Fibroblast of lung (primary cell): Measurements from ENCODE around the gene ACADS. TPM values are rescaled to one million over a fixed set of nuclear protein-coding genes. Genes with fewer than 3 reads are reported as not detected.

ENCODE experiments used
- DNase-seq, 2 donors: peaks; one replicate each; pipeline versions ENCODE4 v3.0.0 to v3.0.0-alpha.2; 2010; ENCODE audit warnings: low read depth in 2 of 2
- H2AFZ ChIP-seq: 2 replicates; pipeline ENCODE4 v1.5.1; 2012; ENCODE audit warnings: low read length, control low read depth, inconsistent platforms
- H3K27ac ChIP-seq: 2 replicates; pipeline ENCODE4 v1.5.1; 2011; ENCODE audit warnings: low read length, control low read depth; ENCODE audit not compliant: insufficient read depth
- H3K27me3 ChIP-seq: 2 replicates; pipeline ENCODE4 v1.5.1; 2011; ENCODE audit warnings: mild to moderate bottlenecking, low read length; ENCODE audit not compliant: control insufficient read depth, insufficient read depth
- H3K36me3 ChIP-seq: 2 replicates; pipeline ENCODE4 v1.5.1; 2011; ENCODE audit warnings: low read length; ENCODE audit not compliant: control insufficient read depth, insufficient read depth
- H3K4me1 ChIP-seq: 2 replicates; pipeline ENCODE4 v1.5.1; 2011; ENCODE audit warnings: low read length; ENCODE audit not compliant: control insufficient read depth, insufficient read depth; ENCODE audit errors: extremely low read depth
- H3K4me2 ChIP-seq: 2 replicates; pipeline ENCODE4 v1.5.1; 2011; ENCODE audit warnings: low read length, control low read depth; ENCODE audit not compliant: insufficient read depth; ENCODE audit errors: extremely low read depth
- H3K4me3 ChIP-seq, 4 experiments: fragments of 200-600 bp in 1 of 4; sonication (generic) in 1 of 4; replicated peaks in 1 of 4; 2 replicates each; pipeline ENCODE4 v1.5.1; 2011 to 2016; ENCODE audit warnings: low read length in 4 of 4, low read depth in 3 of 4, mild to moderate bottlenecking in 3 of 4, control low read depth in 2 of 4, inconsistent platforms in 1 of 4, mixed read lengths in 1 of 4; ENCODE audit not compliant: insufficient read depth in 1 of 4; ENCODE audit errors: control extremely low read depth in 1 of 4
- H3K79me2 ChIP-seq: 2 replicates; pipeline ENCODE4 v1.5.1; 2012; ENCODE audit warnings: mild to moderate bottlenecking, low read length, inconsistent platforms; ENCODE audit not compliant: control insufficient read depth, insufficient read depth
- H3K9ac ChIP-seq: 2 replicates; pipeline ENCODE4 v1.5.1; 2011; ENCODE audit warnings: mild to moderate bottlenecking, low read length, control low read depth; ENCODE audit not compliant: insufficient read depth
- H3K9me3 ChIP-seq: 2 replicates; pipeline ENCODE4 v1.5.1; 2012; ENCODE audit warnings: low read depth, low read length; ENCODE audit not compliant: control insufficient read depth, insufficient read depth
- H4K20me1 ChIP-seq: 2 replicates; pipeline ENCODE4 v1.5.1; 2011; ENCODE audit warnings: low read length; ENCODE audit not compliant: control insufficient read depth, insufficient read depth; ENCODE audit errors: extremely low read depth
- EZH2 ChIP-seq: IDR thresholded peaks from 2 replicates; pipeline ENCODE4 v1.5.1; 2012; ENCODE audit warnings: low read length, control low read depth, mild to moderate bottlenecking; ENCODE audit errors: missing control alignments
- polyA plus RNA-seq, 2 donors: library from polyadenylated mRNA; depleted of rRNA in 1 of 2; stranded (reverse) in 1 of 2; unstranded in 1 of 2; fragments of >200 nt; gene quantifications; 2 replicates each; pipeline ENCODE4 v1.2.1, GENCODE V29; 2011 to 2012; ENCODE audit warnings: missing spikeins in 1 of 2
- total RNA-seq: library from RNA; depleted of rRNA; stranded (reverse); fragments of >200 nt; gene quantifications from 2 replicates; pipeline ENCODE4 v1.2.1, GENCODE V29; 2014
- TF ChIP-seq, protein P1 (sequence below), 2 donors: IDR thresholded peaks in 1 of 2; conservative IDR thresholded peaks in 1 of 2; 1 replicate in 1 of 2; 2 replicates in 1 of 2; pipeline ENCODE4 v1.5.1; 2011 to 2012; ENCODE audit warnings: low read length in 2 of 2, control low read depth in 1 of 2, inconsistent platforms in 1 of 2, low read depth in 1 of 2, mild to moderate bottlenecking in 1 of 2

Gene ACADS
- total and polyA plus RNA-seq, 2 donors (not counting 1 experiment from before 2014, with no cell fraction given), result 4.5 to 15.9 TPM

GRCh38 chr12:120719496-120720233 lies 6.0 kb upstream of the ACADS start:
- Histone ChIP-seq H3K79me2 (no peaks in the 10 kb centered on the region), H3K36me3 (peaks cover 21% of the 10 kb centered on the region), H3K9ac (no peak overlapping the region), H4K20me1 (no peaks in the 10 kb centered on the region), H2AFZ (no peak overlapping the region), H3K4me1 (peaks cover 3% of the 10 kb centered on the region), H3K4me3 (no peak overlapping the region), H3K27ac (no peak overlapping the region), H3K9me3 (no peaks in the 10 kb centered on the region), H3K27me3 (no peaks in the 10 kb centered on the region), H3K4me2 (no peak overlapping the region)
- DNase-seq, result peak in 1 of 2 donors; percentile 39
- no peak for TF ChIP-seq EZH2
- TF ChIP-seq, protein P1, sequence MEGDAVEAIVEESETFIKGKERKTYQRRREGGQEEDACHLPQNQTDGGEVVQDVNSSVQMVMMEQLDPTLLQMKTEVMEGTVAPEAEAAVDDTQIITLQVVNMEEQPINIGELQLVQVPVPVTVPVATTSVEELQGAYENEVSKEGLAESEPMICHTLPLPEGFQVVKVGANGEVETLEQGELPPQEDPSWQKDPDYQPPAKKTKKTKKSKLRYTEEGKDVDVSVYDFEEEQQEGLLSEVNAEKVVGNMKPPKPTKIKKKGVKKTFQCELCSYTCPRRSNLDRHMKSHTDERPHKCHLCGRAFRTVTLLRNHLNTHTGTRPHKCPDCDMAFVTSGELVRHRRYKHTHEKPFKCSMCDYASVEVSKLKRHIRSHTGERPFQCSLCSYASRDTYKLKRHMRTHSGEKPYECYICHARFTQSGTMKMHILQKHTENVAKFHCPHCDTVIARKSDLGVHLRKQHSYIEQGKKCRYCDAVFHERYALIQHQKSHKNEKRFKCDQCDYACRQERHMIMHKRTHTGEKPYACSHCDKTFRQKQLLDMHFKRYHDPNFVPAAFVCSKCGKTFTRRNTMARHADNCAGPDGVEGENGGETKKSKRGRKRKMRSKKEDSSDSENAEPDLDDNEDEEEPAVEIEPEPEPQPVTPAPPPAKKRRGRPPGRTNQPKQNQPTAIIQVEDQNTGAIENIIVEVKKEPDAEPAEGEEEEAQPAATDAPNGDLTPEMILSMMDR (conservative IDR thresholded peaks at IDR 0.05 in 1 of 2, IDR thresholded peaks at IDR 0.05 in 1 of 2; ENCODE audit: low read depth in 1 of 2, low read length in 2 of 2), result no peak

DNA sequence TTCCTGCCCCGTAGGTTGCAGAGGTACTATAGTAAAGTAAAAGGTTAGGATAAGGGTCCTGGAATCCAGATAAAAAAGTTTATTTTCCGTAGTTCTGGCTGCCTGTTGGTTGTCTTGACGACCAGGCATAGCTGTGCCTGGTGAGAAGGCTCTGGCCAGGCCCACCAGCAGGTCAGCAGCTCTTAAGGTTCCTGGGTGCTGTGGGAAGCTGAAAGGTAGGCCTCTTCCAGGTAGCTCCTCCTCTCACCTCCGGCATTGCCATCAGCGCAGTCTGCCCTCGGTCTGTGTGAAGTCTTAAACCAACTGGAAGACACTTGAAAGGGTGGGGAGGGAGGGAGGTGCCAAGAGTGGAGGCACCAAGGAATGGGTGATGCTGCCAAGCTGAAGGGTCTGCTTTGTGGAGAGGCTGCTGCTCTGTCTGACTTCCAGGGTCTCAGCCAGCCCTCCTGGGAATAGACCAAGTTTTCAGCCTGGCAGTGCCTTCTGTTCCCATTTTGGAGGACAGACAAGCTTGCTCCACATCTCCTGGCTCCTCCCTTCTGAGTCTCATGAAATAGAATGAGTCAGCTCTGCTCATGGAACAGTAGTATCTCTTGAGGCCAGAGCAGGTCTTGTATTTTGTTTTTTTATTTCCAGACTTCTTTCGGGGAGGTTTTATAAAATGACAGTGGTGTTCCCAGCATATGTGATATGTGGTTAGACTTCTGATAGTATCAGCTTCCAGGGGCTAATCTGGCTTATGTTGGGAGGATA lies 5.2 kb upstream of the ACADS start:
- Histone ChIP-seq H4K20me1 (no peaks in the 10 kb centered on the region), H3K27ac (no peak overlapping the region), H3K9me3 (no peaks in the 10 kb centered on the region), H2AFZ (no peak overlapping the region), H3K36me3 (peaks cover 21% of the 10 kb centered on the region), H3K9ac (no peak overlapping the region), H3K27me3 (no peaks in the 10 kb centered on the region), H3K4me3 (no peak overlapping the region), H3K79me2 (no peaks in the 10 kb centered on the region), H3K4me2 (no peak overlapping the region), H3K4me1 (peaks cover 3% of the 10 kb centered on the region)
- TF ChIP-seq EZH2, result no peak
- TF ChIP-seq, protein P1 (conservative IDR thresholded peaks at IDR 0.05 in 1 of 2, IDR thresholded peaks at IDR 0.05 in 1 of 2; ENCODE audit: low read depth in 1 of 2, low read length in 2 of 2), result no peak
- DNase-seq, result peak; percentile 70 to 71

DNA sequence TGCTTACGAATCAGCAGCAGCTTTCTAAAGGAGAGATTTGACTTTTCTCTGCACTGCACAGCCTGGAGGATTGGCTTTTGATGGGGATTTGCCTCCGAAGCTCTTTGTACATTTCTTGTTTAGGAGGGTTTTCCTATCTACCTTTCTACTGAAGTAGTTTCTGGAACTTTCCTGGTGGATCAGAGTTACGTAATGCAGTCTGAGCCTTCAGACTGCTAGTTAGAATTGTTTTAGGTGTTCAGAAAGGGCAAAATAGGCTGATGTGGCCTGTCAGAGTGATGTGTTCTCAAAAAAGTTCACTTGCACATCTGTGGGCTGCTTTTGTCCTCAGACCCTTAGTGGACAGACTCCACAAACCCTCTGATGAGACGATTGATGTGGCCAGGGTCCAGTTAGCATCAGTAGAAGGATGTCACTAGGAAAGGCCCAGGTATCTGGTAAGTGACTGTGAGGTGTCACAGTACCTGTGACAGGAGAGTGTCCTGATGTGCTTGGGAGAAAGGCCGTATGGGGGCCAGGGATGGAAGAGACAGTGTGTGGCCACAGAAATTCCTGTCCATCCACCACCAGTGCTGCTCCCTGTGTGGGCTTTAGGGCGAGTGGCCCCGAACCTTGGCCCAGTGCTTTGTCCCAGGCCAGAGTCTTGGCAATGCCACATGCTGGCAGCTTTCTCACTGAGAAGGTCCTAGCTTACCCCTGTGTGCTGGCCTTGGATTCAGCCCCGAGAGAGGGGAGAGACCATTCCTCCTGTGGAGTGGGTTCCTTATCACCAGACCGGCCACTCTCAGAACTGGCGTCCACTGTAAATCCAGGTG lies 4.4 kb upstream of the ACADS start:
- Histone ChIP-seq H2AFZ (no peak overlapping the region), H3K79me2 (no peaks in the 10 kb centered on the region), H3K36me3 (peaks cover 21% of the 10 kb centered on the region), H3K27me3 (no peaks in the 10 kb centered on the region), H3K9me3 (no peaks in the 10 kb centered on the region), H3K9ac (no peak overlapping the region), H3K4me3 (no peak overlapping the region), H4K20me1 (no peaks in the 10 kb centered on the region), H3K4me1 (peaks cover 3% of the 10 kb centered on the region), H3K4me2 (no peak overlapping the region), H3K27ac (no peak overlapping the region)
- DNase-seq, result no peak
- TF ChIP-seq, protein P1 (conservative IDR thresholded peaks at IDR 0.05 in 1 of 2, IDR thresholded peaks at IDR 0.05 in 1 of 2; ENCODE audit: low read depth in 1 of 2, low read length in 2 of 2), result no peak
- TF ChIP-seq EZH2, result no peak
